Measurements from ENCODE around the gene DCAF6. TPM values are rescaled to one million over a fixed set of nuclear protein-coding genes. Genes with fewer than 3 reads are reported as not detected.
"Not testable (repeated sequence)": the region's sequence is repeated elsewhere in the genome, so short reads cannot be mapped to it uniquely, and the experiment has no call there.

Gene DCAF6
- total RNA-seq, 3 donors from 2014 or later = 76.7 to 95.7 (median 84.7) TPM

GRCh38 chr1:167924543-167925231, 11.8 kb upstream of the DCAF6 start:
- intact Hi-C loops (cut with DNase I; ENCODE audit: low total_unique reads) = no loop called here
- H3K27me3 ChIP-seq = no peaks in the 10 kb centered on the region
- no peak overlapping the region for H3K27ac ChIP-seq
- H3K4me1 ChIP-seq = no peaks in the 10 kb centered on the region
- TF ChIP-seq, protein P1, sequence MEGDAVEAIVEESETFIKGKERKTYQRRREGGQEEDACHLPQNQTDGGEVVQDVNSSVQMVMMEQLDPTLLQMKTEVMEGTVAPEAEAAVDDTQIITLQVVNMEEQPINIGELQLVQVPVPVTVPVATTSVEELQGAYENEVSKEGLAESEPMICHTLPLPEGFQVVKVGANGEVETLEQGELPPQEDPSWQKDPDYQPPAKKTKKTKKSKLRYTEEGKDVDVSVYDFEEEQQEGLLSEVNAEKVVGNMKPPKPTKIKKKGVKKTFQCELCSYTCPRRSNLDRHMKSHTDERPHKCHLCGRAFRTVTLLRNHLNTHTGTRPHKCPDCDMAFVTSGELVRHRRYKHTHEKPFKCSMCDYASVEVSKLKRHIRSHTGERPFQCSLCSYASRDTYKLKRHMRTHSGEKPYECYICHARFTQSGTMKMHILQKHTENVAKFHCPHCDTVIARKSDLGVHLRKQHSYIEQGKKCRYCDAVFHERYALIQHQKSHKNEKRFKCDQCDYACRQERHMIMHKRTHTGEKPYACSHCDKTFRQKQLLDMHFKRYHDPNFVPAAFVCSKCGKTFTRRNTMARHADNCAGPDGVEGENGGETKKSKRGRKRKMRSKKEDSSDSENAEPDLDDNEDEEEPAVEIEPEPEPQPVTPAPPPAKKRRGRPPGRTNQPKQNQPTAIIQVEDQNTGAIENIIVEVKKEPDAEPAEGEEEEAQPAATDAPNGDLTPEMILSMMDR (IDR thresholded peaks at IDR 0.05) = no peak
- no peak for TF ChIP-seq POLR2A (IDR thresholded peaks at IDR 0.05)
- no peak for TF ChIP-seq POLR2AphosphoS5 (IDR thresholded peaks at IDR 0.05)
- no peaks in the 10 kb centered on the region for H3K36me3 ChIP-seq
- no peak for DNase-seq (ENCODE audit: low spot score in 2 of 2)
- H3K9me3 ChIP-seq = no peaks in the 10 kb centered on the region
- H3K4me3 ChIP-seq = no peak overlapping the region

DNA sequence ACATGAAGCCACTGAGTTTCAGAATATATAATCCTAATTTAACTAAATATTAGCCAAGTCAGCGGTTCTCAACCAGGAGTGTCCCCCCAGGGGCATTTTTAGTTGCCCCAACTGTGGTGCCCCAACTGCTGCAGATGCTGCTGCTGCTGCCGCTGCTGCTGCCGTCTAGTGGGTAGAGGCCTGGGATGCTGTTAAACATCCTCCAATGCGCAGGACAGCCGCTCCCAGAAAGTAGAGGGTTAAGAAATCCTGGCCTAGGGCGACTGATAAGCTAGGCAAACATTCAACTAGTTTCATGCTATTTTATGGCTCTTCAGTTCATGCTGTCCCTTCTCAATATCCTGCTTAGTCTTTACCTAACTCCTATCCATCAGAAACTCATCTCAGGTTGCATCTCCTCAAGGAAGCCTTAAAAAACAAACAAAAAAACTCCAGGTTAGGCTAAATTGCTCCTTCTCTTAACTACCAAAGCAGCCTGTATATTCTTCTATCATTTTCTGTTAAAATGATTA, 9.9 kb upstream of the DCAF6 start:
- Histone ChIP-seq H3K27ac (no peak overlapping the region), H3K4me1 (no peaks in the 10 kb centered on the region), H3K36me3 (no peaks in the 10 kb centered on the region), H3K9me3 (no peaks in the 10 kb centered on the region), H3K4me3 (no peak overlapping the region), H3K27me3 (no peaks in the 10 kb centered on the region)
- TF ChIP-seq POLR2AphosphoS5 (IDR thresholded peaks at IDR 0.05) (no peak), POLR2A (IDR thresholded peaks at IDR 0.05) (no peak)
- TF ChIP-seq, protein P1 (IDR thresholded peaks at IDR 0.05) = no peak
- intact Hi-C loops (cut with DNase I; ENCODE audit: low total_unique reads) = no loop called here
- no peak for DNase-seq (ENCODE audit: low spot score in 2 of 2)

DNA sequence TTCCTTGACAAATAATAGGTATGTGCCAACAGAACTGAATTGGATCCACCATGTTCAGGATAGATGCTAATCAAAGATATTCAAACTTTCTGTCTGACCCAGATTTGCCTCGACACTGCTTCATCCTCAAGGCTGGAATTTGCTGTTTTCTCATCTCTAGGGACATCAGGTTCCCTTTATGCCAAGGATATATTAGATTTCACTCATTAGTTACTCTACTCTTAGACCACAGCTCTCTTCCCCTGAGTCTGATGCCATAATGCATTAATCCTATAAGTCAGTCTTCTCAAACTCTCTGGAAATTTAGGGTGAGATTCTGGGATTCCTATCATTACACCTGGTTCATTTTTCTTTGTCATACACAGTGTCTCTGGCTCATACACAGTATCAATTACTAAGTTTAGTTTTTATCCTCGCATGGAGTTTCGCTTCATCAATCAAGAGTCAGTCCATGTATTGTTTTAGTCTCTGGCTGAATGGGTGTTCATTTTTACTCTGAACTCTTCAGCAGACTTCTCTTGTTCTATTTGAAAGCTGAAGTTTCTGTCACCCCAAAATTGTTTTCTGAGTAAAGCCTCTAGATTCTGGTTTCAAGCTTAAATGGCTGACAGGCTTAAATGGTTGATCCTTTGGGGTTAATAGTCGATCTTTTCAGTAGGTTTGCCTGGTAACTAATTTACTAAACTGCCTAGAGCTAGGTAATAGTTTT, 9.3 kb upstream of the DCAF6 start:
- intact Hi-C loops (cut with DNase I; ENCODE audit: low total_unique reads) = no loop called here
- Histone ChIP-seq H3K4me1 (no peaks in the 10 kb centered on the region), H3K9me3 (no peaks in the 10 kb centered on the region), H3K27ac (no peak overlapping the region), H3K27me3 (no peaks in the 10 kb centered on the region), H3K36me3 (no peaks in the 10 kb centered on the region), H3K4me3 (no peak overlapping the region)
- TF ChIP-seq, protein P1 (IDR thresholded peaks at IDR 0.05) = no peak
- TF ChIP-seq POLR2A (IDR thresholded peaks at IDR 0.05) (no peak), POLR2AphosphoS5 (IDR thresholded peaks at IDR 0.05) (no peak)
- DNase-seq (ENCODE audit: low spot score in 2 of 2) = no peak

- Histone ChIP-seq H3K4me1 (peaks cover 0 to 1% of the 10 kb centered on the region in 2 donors), H3K27me3 (no peaks in the 10 kb centered on the region), H3K36me3 (no peaks in the 10 kb centered on the region), H3K27ac (no peak overlapping the region), H3K9me3 (no peaks in the 10 kb centered on the region), H3K4me3 (no peak overlapping the region)
- intact Hi-C loops (cut with DNase I; ENCODE audit: low total_unique reads) = no loop called here
- DNase-seq (ENCODE audit: low spot score in 2 of 2) = no peak
- TF ChIP-seq POLR2A (IDR thresholded peaks at IDR 0.05) = no peak
- no peak for TF ChIP-seq POLR2AphosphoS5 (IDR thresholded peaks at IDR 0.05)
- TF ChIP-seq, protein P1 (IDR thresholded peaks at IDR 0.05) = no peak
These were observed 8.0 kb upstream of the DCAF6 start for GRCh38 chr1:167928457-167928852.

GRCh38 chr1:167928919-167929318, 7.6 kb upstream of the DCAF6 start:
- intact Hi-C loops (cut with DNase I; ENCODE audit: low total_unique reads); H3K27me3 ChIP-seq; H3K4me1 ChIP-seq; H3K27ac ChIP-seq; H3K4me3 ChIP-seq; H3K36me3 ChIP-seq; DNase-seq (ENCODE audit: low spot score in 2 of 2); H3K9me3 ChIP-seq: not testable (repeated sequence)
